ENCODE data around the gene HMGB1.

HMGB1 gene

DNA sequence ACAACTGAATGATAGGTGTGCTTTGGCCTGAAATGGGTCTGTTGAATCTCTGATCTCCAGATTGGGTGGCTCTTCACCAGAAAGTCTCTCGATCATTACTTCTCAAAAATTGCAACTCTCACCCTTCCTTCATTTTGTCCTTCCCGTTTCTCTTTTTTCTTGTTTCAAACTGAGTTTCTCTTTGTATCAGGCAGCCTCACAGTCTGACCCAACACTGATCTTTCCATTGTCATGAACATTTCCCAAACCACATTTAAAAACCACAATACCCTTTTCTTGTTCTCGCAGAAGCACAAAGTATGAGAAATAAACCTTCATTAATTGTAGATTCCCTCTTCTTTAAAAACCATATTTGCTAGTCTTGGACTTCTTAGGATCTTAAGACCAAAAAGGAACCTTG is 33.6 kb upstream of the HMGB1 start:
- no peak overlapping the region for H3K27ac ChIP-seq
- no peak for TF ChIP-seq ZFX (IDR thresholded peaks at IDR 0.05; ENCODE audit: borderline replicate concordance)
- TF ChIP-seq, protein P1, sequence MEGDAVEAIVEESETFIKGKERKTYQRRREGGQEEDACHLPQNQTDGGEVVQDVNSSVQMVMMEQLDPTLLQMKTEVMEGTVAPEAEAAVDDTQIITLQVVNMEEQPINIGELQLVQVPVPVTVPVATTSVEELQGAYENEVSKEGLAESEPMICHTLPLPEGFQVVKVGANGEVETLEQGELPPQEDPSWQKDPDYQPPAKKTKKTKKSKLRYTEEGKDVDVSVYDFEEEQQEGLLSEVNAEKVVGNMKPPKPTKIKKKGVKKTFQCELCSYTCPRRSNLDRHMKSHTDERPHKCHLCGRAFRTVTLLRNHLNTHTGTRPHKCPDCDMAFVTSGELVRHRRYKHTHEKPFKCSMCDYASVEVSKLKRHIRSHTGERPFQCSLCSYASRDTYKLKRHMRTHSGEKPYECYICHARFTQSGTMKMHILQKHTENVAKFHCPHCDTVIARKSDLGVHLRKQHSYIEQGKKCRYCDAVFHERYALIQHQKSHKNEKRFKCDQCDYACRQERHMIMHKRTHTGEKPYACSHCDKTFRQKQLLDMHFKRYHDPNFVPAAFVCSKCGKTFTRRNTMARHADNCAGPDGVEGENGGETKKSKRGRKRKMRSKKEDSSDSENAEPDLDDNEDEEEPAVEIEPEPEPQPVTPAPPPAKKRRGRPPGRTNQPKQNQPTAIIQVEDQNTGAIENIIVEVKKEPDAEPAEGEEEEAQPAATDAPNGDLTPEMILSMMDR (IDR thresholded peaks at IDR 0.05), result no peak

DNA sequence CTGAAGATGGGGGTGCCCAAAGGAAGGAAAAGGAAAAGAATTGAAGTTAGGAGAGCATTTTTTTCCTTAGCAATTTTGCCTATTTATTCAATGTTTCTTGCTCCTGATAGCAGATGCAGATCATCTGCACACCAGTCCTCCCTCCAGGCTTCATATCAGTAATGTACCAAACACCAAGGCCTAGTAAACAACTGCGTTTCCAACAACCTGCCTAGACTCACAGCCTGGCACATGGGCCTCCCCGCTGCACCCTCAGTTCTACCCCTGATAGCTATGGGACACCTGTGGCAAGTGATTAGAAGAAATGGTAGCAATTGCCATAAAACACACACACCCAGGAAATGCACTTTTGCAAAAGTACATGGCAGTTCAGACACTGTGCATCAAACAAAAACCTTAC is 30.4 kb upstream of the HMGB1 start:
- TF ChIP-seq ZFX (IDR thresholded peaks at IDR 0.05; ENCODE audit: borderline replicate concordance), result no peak
- TF ChIP-seq, protein P1 (IDR thresholded peaks at IDR 0.05), result no peak

DNA sequence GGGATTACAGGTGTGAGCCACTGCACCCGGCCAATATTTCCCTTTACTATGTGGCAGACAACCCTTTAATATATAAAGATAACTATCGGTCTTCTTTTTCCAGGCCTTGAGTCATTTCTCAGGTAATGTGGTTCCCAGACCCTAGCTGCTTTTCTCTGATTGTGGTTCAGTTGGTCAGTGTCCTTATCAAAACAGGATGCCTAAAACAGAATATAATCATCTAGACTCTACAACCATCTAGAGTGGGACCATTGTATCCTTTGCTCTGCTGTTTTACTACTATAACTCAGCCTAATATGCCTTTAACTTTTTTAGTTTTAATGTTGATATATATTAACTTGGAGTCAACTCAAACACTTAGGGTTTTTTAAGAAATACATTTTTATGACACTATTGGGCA is 30.0 kb upstream of the HMGB1 start:
- no peak for TF ChIP-seq ZFX (IDR thresholded peaks at IDR 0.05; ENCODE audit: borderline replicate concordance)
- TF ChIP-seq, protein P1 (IDR thresholded peaks at IDR 0.05), result no peak

More for the DNA sequence above, 30.4 kb upstream of the HMGB1 start:
- no peak overlapping the region for H3K27ac ChIP-seq

DNA sequence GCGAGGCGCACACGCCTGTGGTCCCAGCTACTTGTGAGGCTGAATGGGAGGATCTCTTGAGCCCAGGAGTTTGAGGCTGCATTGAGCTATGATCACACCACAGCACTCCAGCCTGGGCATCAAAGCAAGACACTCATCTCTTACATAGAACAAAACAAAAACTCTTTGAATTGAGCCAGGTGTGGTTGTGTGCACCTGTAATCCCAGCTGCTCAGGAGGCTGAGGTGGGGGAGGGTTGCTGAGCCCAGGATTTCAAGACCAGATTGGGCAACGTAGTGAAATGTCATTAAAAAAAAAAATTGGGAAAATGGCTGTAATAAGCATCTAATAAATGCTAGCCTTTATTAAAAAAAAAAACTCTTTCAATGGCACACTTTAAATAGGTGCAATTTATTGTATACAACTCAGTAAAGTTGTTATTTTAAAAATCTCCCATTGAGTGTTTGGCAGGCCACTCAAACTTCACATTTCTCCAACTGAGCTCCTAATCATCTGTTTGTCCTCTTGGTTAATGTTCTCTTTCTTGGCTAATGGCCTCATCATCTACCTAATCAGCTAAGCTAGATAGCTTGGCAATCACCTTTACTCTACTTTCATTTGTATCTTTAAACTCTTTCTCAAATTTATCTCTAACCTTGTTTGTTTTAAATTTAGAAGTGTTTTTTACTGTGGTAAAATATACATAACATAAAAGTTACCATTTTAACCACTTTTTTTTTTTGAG is 28.1 kb upstream of the HMGB1 start:
- no peak overlapping the region for H3K27ac ChIP-seq
- no peak for TF ChIP-seq ZFX (IDR thresholded peaks at IDR 0.05; ENCODE audit: borderline replicate concordance)
- TF ChIP-seq, protein P1 (IDR thresholded peaks at IDR 0.05), result no peak

More for the DNA sequence above, 30.0 kb upstream of the HMGB1 start:
- no peak overlapping the region for H3K27ac ChIP-seq

DNA sequence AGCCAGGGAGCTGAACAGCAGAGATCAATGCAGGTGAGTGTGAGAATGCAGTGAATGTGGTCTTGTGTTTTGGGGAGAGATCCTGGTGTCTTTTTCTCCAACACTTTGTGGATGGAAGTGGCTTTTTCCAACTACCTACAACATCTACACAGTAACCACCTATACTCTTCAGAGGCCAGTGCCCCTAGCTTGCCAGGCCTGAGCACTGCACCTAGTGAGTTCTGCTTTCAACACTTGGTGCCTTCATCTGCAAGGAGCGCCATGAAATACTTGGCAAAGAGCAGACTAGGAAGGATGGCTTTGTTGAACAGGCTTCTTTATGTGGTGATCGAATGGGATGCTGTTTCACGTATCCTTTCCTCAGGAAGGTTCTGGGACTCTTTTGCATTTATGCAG is 21.3 kb upstream of the HMGB1 start:
- H3K27ac ChIP-seq, result 0 out of 2 replicates have a peak overlapping the region, but pooled peaks have one; percentile 23

DNA sequence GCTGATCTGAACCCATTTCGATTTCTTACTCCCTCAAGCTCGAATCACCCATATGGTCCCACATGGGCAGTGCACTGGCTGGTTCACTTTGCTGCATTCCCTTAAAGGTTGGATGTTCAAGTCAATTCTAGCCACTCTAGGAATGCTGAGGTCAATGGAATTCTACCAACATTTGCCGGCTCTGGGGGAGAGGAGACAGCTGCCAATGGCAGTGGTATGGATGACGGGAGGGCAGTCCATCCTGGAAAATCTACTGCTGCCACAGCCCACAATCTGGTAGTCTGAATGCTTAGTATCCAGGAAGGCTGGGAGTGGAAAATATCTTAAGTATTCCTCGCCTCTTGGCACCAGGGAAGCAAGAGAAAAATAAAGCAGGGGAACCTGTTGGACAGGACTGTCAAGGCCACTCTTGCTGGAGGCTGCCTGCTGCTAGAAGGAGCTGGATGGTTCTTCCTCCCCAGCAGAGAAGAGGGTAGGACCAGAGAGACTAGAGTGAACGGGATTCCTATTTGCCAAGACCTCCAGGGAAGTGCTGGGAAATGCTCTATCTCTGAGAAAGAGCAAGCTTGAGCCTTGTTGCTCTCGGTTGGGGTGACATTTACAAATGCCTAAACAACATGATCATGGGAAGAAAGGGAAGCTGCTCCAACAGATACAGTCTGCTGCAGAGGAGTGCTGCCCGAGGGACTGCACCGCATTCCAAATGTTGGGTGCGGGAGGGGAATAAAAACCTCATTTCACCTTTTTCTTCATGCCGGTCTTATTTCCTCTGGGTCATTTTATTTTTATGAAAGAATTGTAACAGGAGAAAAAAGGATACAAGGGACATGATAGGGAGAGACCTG is 20.7 kb upstream of the HMGB1 start:
- 0 out of 2 replicates have a peak overlapping the region, but pooled peaks have one; percentile 23 for H3K27ac ChIP-seq
- TF ChIP-seq, protein P1 (IDR thresholded peaks at IDR 0.05), result no peak
- no peak for TF ChIP-seq ZFX (IDR thresholded peaks at IDR 0.05; ENCODE audit: borderline replicate concordance)

More for the DNA sequence above, 21.3 kb upstream of the HMGB1 start:
- TF ChIP-seq ZFX (IDR thresholded peaks at IDR 0.05; ENCODE audit: borderline replicate concordance), result no peak
- TF ChIP-seq, protein P1 (IDR thresholded peaks at IDR 0.05), result no peak
